HG03565 (cell line): ENCODE measurements around the gene DPCD.

Experiments used
- ATAC-seq: cut with Tn5 transposase; IDR thresholded peaks from one replicate; pipeline ENCODE4 v1.9.1; 2021; ENCODE audit warnings: mild to moderate bottlenecking, moderate library complexity; ENCODE audit not compliant: unreplicated experiment

The DPCD gene

DNA sequence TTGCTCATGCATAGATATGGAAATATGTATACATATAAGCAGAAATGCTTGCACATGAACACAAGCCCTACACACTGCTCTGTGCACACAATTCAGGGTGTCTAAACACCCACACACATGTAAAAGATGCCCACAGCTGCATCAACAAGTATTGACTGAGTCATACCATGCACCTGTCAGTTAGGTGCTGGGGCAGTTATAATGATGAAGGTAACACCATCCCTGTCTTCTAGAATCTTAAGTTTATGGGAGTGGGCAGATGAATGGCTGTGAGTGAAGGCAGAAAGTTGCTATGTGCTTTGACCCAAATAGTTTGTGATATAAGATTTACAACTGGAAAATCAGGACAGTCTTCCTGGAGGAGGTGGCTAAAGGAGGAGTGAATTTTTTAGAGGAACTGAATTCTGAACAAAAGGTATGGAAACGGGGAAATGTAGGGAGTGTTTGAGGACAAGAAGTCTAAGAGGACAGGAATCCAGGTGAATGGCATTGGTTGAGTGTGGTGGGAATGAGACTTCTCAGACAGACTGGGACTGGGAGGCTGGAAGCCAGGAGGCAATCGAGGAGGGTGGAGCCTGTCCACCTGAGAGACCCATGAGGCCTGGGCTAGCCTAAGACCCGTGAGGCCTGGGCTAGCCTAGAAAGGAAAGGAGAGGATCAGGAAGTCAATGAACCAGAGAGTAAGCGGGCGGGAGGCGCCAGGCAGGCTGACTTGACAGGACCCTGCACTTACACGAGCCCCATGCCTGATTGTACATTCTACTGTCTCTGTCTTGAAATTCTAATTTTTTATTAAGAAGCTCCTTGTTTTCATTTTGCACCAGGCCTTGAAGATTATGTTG lies 20.7 kb upstream of the DPCD start:
- no peak for ATAC-seq

- no peak for ATAC-seq
Measured at GRCh38 chr10:101568054-101568745, 19.9 kb upstream of the DPCD start.

DNA sequence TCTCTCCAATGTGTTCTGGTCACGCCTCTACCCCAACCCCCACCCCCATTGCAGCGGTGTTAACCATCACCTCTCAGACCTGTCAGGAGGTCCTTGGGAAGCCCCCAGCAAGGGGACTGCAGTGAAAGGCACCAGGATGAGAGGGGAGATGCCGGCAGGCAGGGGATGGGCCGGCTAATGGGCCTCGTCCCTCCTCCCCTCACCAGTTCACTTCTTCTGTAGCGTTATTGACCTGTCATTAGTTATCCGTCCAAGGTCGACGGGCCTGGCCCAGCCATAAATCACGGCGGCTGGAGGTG lies 18.8 kb upstream of the DPCD start:
- no peak for ATAC-seq

GRCh38 chr10:101569622-101570427 lies 18.3 kb upstream of the DPCD start:
- ATAC-seq: no peak

DNA sequence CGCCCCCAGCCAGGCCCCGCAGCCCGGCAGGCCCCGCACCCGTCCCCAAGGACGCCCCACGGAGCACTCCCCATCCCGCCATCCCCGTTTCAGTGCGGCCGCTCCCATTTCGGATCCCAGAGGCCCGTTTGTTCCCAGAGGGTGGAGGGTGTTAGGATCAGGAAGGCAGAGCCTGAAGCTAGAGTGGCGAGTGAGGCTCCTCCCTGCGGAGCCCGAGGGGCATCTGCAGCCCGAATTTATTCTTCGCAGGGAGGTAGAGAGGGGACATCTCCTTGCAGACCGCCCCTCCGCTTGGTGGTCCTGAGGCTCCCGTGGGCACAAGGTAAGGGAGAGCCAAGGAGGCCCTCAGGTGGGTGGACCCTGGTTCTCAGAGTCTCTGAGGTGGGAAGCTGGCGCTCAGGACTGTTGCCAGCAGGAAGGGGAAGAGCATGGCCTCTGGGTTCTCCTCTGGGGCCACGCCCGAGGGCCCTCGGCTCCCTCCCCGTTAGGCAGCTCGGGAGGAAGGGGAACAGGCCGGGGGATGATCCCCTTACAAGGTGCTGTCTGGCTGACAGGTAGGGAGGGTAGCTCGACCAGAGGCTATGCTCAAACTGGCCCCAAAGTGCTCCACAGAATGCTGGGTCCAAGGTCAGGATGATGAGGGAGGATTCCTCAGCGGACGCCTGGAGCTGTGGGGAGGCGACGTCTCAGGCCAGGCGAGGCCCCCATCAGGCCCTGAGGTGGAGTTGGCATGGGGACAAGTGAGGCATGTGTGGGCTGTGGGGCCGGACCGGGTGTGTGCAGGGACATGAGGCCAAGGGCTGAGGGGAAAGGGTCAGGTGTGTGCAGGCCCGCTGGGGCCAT lies 17.5 kb upstream of the DPCD start:
- ATAC-seq: no peak

DNA sequence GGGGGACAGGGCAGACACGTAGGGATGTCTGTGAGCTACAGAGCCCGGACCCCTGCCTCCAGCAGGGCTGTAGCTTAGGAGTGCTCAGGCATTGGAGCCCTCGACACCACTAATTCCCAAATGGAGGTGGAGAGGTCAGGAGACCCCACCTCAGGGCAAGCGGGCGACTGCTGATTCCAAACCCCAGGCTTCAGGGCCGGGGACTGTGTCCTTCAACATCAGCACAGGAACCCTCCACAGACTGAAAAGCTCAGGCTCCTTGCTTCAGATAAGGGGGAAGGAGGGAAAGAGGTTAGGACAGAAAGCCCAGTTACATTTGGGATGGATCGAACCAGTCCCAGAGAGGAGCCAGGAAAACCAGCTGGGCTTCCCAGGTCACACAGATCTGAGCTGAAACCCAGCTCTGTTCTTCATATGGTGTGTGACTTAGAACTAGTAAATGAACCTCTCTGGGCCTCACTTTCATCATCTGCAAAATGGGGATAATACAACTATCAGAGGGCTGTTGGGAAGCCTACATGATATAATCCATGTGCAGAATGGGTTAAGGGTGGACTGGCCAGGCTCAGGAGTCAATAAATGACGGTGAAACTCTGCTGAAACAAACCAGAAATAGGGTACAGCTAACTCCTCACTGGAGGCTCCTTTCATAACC lies 16.7 kb upstream of the DPCD start:
- ATAC-seq: no peak

DNA sequence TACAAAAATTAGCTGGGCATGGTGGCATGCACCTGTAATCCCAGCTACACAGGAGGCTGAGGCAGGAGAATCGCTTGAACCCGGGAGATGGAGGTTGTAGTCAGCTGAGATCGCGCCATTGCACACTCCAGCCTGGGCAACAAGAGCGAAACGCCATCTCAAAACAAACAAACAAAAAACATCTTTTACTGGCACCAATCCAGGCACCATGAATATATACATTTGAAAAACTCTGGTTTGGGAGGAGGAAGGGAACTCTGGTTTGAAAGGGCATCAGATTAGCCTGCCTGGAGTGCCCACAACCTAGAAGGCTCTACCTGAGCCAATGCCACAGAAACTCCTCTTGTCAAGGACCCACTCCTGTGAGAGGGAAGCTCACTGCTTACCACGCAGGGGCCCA lies 16.0 kb upstream of the DPCD start:
- no peak for ATAC-seq

DNA sequence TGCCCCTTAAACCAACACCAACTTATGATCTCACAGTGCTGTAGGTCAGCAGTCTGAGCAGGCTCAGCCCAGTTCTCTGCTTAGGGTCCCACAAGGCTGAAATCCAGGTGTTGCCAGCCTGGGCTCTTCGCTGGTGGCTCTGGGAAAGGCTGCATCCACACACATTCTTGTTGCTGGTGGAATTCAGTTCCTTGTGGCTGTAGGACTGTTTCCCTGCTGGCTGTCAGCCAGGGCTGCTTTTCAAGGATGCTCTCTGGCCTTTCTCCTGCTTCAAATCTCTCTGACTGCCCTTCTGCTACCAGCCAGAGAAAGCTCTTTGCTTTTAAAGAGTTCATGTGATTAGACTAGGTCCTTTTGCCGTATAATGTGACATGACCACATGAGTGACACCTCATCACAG lies 15.3 kb upstream of the DPCD start:
- ATAC-seq: no peak

DNA sequence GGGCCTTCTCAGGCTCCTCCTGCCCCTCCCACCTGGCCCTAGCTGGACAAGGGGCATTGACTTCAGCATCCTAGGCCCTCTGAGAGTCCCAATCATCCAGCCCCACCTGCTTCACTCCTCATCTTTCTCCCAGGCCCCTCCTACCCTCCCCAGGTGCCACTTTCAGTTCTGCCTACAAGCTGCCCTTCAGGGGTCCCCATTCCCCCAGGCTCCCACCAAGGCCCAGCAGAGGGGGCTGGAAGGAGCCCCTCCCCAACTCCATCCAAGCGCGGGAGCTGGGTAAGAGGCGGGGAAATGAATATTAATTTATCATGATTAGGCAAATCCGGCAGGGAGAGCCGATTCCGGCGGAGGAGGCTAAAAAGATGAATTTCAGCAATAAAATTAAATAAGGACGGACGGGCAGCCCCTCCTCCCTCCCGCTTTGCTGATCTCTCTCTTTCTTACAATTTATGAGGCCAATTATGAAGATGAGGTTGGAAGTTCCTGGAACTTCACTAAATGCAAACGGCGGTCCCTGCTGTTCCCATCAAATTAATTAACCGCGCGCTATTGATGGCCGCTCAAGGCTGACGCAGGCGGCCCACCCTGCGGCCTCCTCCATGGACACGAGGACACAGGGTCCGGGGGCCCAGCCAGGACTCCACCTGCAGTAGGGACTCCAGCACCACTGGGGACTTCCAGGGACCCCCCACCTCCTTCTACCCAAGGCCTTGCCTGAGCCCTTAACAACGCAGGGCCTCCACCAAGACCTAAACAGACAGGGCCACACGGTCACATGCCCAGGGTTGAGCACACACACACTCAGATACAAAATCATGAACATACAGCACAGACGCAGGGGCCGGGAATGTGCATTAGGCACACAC lies 14.0 kb upstream of the DPCD start:
- no peak for ATAC-seq

DNA sequence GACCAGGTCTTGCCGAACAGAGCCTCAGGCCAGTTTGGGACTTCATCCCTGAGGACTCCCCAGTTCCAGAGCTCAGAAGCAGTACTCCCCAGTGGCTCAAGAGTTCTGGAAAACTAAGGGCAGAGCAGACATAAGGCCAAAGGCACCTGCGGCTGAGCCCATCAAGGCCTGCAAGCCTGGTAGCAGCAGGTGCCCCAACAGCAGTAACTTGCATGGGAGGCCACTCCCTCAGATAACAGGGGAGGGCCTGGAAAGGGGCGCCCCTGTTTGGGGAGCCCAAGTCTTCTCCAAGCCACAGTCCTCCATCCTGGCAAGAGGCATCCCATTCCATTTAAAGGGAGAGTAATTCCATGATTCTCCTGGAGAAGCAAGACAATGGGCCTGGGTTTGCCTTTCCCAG lies 13.0 kb upstream of the DPCD start:
- no peak for ATAC-seq

- no peak for ATAC-seq
Measured at GRCh38 chr10:101575580-101576210, 12.4 kb upstream of the DPCD start.

DNA sequence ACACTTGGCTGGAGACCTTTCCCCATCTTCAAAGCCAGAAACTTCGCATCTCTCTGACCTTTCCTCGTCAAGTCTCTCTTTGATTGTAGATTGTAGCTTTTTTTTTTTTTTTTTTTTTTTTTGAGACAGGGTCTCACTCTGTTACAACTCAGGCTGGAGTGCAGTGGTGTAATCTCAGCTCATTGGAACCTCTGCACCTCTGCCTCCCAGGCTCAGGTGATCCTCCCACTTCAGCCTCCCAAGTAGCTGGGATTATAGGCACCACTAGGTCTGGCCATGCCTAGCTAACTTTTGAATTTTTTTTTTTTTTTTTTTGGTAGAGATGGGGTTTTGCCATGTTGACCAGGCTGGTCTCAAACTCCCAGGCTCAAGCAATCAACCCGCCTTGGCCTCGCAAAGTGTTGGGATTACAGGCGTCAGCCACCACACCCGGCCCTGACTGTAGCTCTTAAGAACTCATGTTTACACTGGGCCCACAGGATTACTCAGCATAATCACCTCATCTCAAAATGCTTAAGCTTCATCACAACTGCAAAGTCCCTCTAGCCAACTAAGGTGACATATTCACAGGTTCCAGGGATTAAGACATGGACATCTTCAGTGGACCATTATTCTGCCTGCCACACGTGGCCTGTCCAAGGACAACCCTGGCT lies 11.8 kb upstream of the DPCD start:
- no peak for ATAC-seq

DNA sequence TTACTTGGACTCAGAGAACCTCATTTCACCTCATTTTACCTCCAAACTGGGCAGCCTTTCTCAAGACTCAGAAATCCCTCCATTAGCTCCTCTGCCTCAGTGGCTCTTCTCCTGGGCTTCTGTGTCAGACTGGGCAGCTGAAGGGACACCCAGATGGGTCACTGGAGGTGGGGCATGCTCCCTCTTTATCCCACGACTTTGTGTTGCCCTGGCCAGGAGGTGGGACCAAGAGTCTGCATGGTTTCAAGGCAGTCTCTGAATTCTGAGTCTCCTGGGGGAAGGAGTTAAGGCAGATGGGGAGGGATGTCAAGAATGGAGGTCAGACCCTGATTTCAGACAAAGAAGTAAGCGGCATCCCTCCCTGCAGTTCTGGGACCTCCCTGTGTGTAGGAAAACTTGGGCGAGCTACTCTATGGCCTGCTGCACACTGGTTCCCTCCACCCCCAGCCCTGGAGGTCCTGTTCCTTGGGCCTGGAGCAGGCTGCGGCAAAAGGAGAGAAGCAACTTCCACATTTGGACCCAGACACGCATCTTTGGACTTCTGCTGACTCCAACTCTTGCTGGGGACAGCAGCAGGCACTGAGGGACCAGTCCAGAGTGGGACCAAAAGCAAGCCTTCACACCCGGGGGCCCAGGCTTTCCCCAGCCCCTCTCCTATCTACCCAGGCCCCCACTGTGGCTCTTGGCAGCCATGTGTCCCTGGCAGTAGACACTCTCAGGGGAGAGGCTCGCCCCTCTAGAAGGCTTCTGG lies 10.8 kb upstream of the DPCD start:
- ATAC-seq: no peak

GRCh38 chr10:101578192-101578591 lies 9.9 kb upstream of the DPCD start:
- no peak for ATAC-seq

DNA sequence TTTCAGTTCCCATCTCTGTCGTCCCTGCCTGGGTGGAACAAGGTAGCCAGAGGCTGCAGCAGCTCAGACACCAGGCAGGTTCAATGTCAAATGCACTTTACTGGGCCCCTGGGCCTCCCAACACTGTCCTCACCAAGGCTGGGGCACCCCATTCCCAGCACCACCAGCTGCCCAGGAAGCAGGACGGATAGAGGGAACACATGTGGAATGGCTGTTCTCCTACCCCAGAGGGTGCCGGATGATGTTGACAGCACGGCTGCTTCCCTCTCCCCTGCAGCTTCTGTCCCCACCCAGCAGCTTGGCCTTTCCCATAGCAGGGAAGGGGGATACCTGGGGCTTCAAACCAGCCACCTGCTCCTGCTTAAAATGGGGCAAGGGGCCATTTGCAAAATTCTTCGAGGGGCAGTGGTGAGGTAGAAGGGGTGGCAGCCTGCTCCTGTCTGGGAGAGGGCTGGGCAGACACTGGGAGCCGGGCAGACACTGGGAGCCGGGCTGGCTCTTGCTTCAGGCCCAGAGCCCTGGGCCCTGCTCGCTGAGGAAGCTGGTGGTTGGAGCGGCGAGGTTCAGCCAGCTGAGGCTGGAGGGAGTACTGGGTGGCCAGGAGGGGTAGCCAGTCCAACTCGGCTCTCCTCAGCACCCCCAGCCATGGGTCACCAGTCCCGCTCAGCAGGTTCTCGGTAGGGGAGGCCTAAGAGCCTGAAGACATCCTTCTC lies 9.2 kb upstream of the DPCD start:
- ATAC-seq: no peak

DNA sequence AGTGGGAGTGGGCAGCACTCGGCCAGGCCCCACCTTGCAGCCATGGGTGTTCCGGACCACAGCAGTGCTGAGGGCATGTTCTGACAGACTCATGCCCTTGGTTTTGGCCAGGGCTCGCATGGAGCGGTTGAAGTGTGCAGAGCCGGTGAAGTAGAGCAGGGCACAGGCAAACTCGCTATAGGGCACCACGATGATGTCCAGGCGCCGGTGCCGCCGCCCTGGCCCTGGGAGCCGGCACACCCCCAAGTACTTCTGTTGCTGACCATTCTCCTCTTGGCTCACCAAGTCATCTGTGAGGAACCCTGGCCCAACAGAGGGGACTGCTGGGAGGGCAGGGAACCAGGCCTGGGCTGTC lies 8.6 kb upstream of the DPCD start:
- no peak for ATAC-seq
